RCC 7860 (cell line): ENCODE data around the gene PLEKHM2.

ENCODE experiments used
- DNase-seq: peaks from one replicate; pipeline ENCODE4 v3.0.0-alpha.2; 2015; ENCODE audit warnings: low spot score
- FAIRE-seq: peaks from 2 replicates; lab custom pipeline; 2012; peaks lifted over from hg19 to GRCh38; lab: Jason Lieb, UNC

The PLEKHM2 gene

DNA sequence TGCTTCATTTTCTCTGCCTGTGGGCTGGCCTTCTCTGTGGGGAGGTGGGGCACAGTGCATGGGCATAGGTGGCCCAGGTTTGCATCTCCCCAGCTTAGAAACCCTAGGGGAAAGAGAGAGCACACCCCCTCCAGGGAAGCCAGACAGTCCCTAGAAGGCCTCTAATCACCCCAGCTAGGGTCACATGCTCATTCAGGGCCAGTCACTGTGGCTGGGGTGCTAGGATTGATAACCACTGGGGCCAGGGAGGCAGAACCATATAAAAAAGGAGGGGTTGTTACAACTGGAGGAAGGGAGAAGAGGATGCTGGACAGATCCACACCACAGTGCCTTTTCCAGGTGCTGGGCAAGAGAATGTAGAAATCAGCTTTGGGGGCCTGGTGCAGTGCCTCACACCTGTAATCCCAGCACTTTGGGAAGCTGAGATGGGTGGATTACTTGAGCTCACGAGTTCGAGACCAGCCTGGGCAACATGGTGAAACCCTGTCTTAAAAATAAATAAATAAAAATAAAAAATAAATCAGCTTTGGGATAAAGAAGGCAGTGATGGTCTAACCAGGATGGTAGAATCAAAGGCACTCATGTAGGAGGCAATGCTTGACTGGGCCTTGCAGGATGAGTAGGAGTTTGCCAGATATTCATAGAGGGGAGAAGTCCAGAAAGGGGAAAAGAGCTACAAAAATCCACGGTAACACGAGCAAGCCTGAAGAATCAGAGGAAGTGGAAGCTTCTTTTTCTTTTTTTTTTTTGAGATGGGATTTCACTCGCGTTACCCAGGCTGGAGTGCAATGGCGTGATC lies 94.0 kb downstream of the PLEKHM2 start:
- DNase-seq = no peak
- no peak for FAIRE-seq
